ENCODE data around the gene PADI6.

PADI6 gene

GRCh38 chr1:17437260-17437579, 65.2 kb downstream of the PADI6 start:
- no peak for DNase-seq

- peak; percentile 53 for DNase-seq
Measured at GRCh38 chr1:17437580-17438317, 65.8 kb downstream of the PADI6 start.

GRCh38 chr1:17438318-17439249, 66.6 kb downstream of the PADI6 start:
- DNase-seq = peak; percentile 78

GRCh38 chr1:17439250-17440073, 67.5 kb downstream of the PADI6 start, which contains the start of gene RCC2:
TSS of gene RCC2 (minus strand) at chr1:17439677. CDS start at chr1:17438514, 1,163 bp downstream.
- DNase-seq = peak; percentile 77

- DNase-seq = no peak
Measured at GRCh38 chr1:17440074-17440826, 68.3 kb downstream of the PADI6 start.

GRCh38 chr1:17440827-17441168, 68.8 kb downstream of the PADI6 start:
- no peak for DNase-seq

GRCh38 chr1:17441265-17441992, 69.4 kb downstream of the PADI6 start:
- DNase-seq = peak; percentile 19

- no peak for DNase-seq
Measured at GRCh38 chr1:17441993-17442357, 70.0 kb downstream of the PADI6 start.

GRCh38 chr1:17442841-17443240, 70.8 kb downstream of the PADI6 start:
- no peak for DNase-seq

GRCh38 chr1:17447501-17447992, 75.6 kb downstream of the PADI6 start:
- DNase-seq = no peak

All from inflammatory macrophage treated with lipopolysaccharide for 4 hours (primary cell).